DMS153 treated with DMSO at 0.1 percent for 48 hours (cell line): ENCODE results near the gene CDIPT.

Experiments
- DNase-seq: peaks from one replicate; lab custom pipeline; 2025; ENCODE audit not compliant: unreplicated experiment; lab: John Stamatoyannopoulos, UW

CDIPT gene

GRCh38 chr16:29811896-29812665, 50.9 kb downstream of the CDIPT start, which contains the start of gene PRRT2:
Gene PRRT2 (plus strand): TSS chr16:29812193. CDS start chr16:29813055, 862 bp downstream.
- no peak for DNase-seq

GRCh38 chr16:29811170-29811895, 51.7 kb downstream of the CDIPT start:
- DNase-seq = peak; percentile 91

GRCh38 chr16:29810699-29811169, 52.3 kb downstream of the CDIPT start:
- DNase-seq = no peak

GRCh38 chr16:29809850-29810698, 53.0 kb downstream of the CDIPT start:
- no peak for DNase-seq

GRCh38 chr16:29809031-29809747, 53.8 kb downstream of the CDIPT start:
- DNase-seq = no peak
